Breast epithelium (tissue), 3 donors: Measurements from ENCODE around the gene OLFM3.

Experiments
- CTCF ChIP-seq, 3 donors: fragments of 450-650 bp; IDR thresholded peaks; one replicate each; pipeline ENCODE4 v1.5.1; 2016 to 2017; ENCODE audit warnings: antibody characterized with exemption in 3 of 3, mild to moderate bottlenecking in 3 of 3, moderate library complexity in 3 of 3
- POLR2A ChIP-seq: fragments of 450-650 bp; IDR thresholded peaks from one replicate; pipeline ENCODE4 v1.6.1; 2016; ENCODE audit warnings: antibody characterized with exemption, mild to moderate bottlenecking, moderate library complexity
- POLR2AphosphoS5 ChIP-seq, 3 donors: sonication (generic); formaldehyde crosslinking; IDR thresholded peaks; one replicate each; pipeline ENCODE4 v1.6.1; 2017; ENCODE audit warnings: antibody characterized with exemption in 3 of 3

DNA sequence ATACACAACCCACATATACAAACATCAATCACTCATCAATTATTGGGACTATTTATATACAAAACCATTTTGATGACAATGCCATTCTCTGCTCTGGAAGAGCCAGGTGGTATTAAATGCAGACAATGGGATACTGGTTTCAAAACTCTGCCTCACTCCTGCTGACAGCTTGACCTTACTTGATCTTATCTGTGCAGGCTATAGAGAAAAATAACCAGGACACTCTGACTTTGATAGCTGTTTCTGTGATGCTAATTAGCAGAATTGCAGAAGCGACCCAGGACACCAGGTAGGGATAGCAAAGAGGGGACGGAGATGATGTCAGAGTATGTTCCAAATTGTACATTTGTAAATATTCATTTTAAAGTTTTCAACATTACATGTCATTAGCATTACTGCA lies 89.5 kb downstream of the OLFM3 start:
- TF ChIP-seq POLR2A: no peak
- no peak for TF ChIP-seq POLR2AphosphoS5 (IDR thresholded peaks at IDR 0.05)
- TF ChIP-seq CTCF (IDR thresholded peaks at IDR 0.05): no peak
